ES-I3 (cell line): ENCODE results near the gene SLC4A1.

Experiments used
- H3K36me3 ChIP-seq: 2 replicates; pipeline ENCODE4 v1.6.1; 2013; ENCODE audit warnings: mild to moderate bottlenecking, low read length, control low read depth, moderate library complexity; ENCODE audit not compliant: insufficient read depth
- H3K4me1 ChIP-seq: 2 replicates; pipeline ENCODE4 v1.6.1; 2013; ENCODE audit warnings: mild to moderate bottlenecking, control low read depth, low read length; ENCODE audit not compliant: insufficient read depth
- H3K9ac ChIP-seq: 2 replicates; pipeline ENCODE4 v1.6.1; 2013; ENCODE audit warnings: low read depth, mild to moderate bottlenecking, low read length, moderate library complexity
- H3K9me3 ChIP-seq: 2 replicates; pipeline ENCODE4 v1.6.1; 2013; ENCODE audit warnings: mild to moderate bottlenecking, low read length, moderate library complexity; ENCODE audit not compliant: control insufficient read depth, insufficient read depth

Gene SLC4A1

GRCh38 chr17:44203731-44204440 lies 64.0 kb downstream of the SLC4A1 start:
- Histone ChIP-seq H3K9me3 (no peaks in the 10 kb centered on the region), H3K36me3 (0 out of 2 replicates have a peak, but pooled peaks cover 3% of the 10 kb centered on the region), H3K9ac (no peak overlapping the region), H3K4me1 (peaks cover 4% of the 10 kb centered on the region; the same call in 1 of the 2 replicates)

- H3K4me1 ChIP-seq = peaks cover 7% of the 10 kb centered on the region
These were observed 65.2 kb downstream of the SLC4A1 start for GRCh38 chr17:44202756-44203155.

GRCh38 chr17:44200478-44201155 lies 67.3 kb downstream of the SLC4A1 start:
- no peaks in the 10 kb centered on the region for H3K9me3 ChIP-seq
- peak overlapping the region; percentile 97 for H3K9ac ChIP-seq
- peaks cover 8% of the 10 kb centered on the region; the same call in 1 of the 2 replicates for H3K36me3 ChIP-seq
- peaks cover 7% of the 10 kb centered on the region for H3K4me1 ChIP-seq

More at GRCh38 chr17:44202756-44203155, 65.2 kb downstream of the SLC4A1 start:
- Histone ChIP-seq H3K36me3 (no peaks in the 10 kb centered on the region), H3K9ac (no peak overlapping the region), H3K9me3 (no peaks in the 10 kb centered on the region)

GRCh38 chr17:44199553-44200477 lies 68.1 kb downstream of the SLC4A1 start, which contains the start of gene ATXN7L3:
Gene ATXN7L3 (minus strand): TSS chr17:44199884. CDS start chr17:44198070, 1,814 bp downstream.
- H3K9me3 ChIP-seq = no peaks in the 10 kb centered on the region
- peak within 1 kb of the TSS; percentile 97 for H3K9ac ChIP-seq
- peaks cover 7% of the 10 kb centered on the region for H3K4me1 ChIP-seq
- H3K36me3 ChIP-seq = peaks cover 16% of the 10 kb centered on the region; the same call in 1 of the 2 replicates

GRCh38 chr17:44198721-44199552 lies 69.0 kb downstream of the SLC4A1 start:
- peaks cover 24% of the 10 kb centered on the region for H3K36me3 ChIP-seq
- H3K4me1 ChIP-seq = peaks cover 7% of the 10 kb centered on the region

More at GRCh38 chr17:44198721-44199552, 69.0 kb downstream of the SLC4A1 start:
- Histone ChIP-seq H3K9ac (peak overlapping the region; percentile 79), H3K9me3 (no peaks in the 10 kb centered on the region)
